ENCODE results near the gene RSPH10B2. TPM values are rescaled to one million over a fixed set of nuclear protein-coding genes. Genes with fewer than 3 reads are reported as not detected.
"Not testable (repeated sequence)": the region's sequence is repeated elsewhere in the genome, so short reads cannot be mapped to it uniquely, and the experiment has no call there.

Gene RSPH10B2
- total RNA-seq, 1 experiment from 2014 or later = 0.15 TPM

GRCh38 chr7:6837081-6837480 is 83.2 kb downstream of the RSPH10B2 start:
- in situ Hi-C loops (cut with HindIII; ENCODE audit: low pct_unique_long_range_greater_than_20kb, low sequenced_read_pairs); H3K4me1 ChIP-seq (ENCODE audit: control insufficient read depth, insufficient read depth, low read length); POLR2A ChIA-PET; H3K9me3 ChIP-seq (ENCODE audit: control insufficient read depth, insufficient read depth, low read depth, low read length); ATAC-seq; H3K27ac ChIP-seq (ENCODE audit: low read length); intact Hi-C loops (cut with micrococcal nuclease; ENCODE audit: unreplicated experiment); H3K4me3 ChIP-seq (ENCODE audit: low read depth in 2 of 2, low read length in 2 of 2); BruUV-seq (replicated peaks); DNase-seq (ENCODE audit: low read depth, low spot score); CTCF ChIA-PET; H3K36me3 ChIP-seq (ENCODE audit: control insufficient read depth, insufficient read depth, low read length): not testable (repeated sequence)
- peaks cover 22% of the 10 kb centered on the region for H3K27me3 ChIP-seq (ENCODE audit: control insufficient read depth, insufficient read depth, low read length)

DNA sequence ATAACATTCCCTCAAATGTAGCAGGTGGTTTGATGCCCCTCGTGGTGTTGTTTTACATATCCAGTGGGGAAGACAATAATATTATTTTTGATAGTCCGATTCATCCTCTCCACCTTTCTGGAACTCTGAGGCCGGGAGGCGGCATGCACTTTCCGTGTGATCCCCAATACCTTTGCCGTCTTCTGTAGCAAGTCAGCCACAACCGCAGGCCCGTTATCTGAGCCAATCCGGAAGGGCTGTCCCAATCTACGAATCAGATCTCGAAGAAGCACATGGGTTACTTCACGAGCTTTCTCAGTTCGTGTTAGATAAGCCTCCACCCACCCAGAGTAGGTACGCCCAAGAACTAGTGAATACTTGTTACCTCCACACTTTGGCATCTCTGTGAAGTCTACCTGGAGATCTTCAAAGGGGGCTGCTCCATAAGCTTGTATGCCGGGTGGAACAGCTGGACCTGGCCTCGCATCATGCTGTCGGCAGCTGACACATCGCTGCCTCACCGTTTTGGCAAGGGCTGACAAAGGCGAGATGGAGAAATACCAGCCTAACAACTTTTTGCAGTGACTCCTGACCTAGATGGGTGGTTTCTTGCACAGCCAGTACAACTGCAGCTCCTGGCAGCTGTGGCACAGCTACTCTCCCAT is 88.5 kb downstream of the RSPH10B2 start:
- in situ Hi-C loops (cut with HindIII; ENCODE audit: low pct_unique_long_range_greater_than_20kb, low sequenced_read_pairs); ATAC-seq; H3K27me3 ChIP-seq (ENCODE audit: control insufficient read depth, insufficient read depth, low read length); H3K4me3 ChIP-seq (ENCODE audit: low read depth in 2 of 2, low read length in 2 of 2); DNase-seq (ENCODE audit: low read depth, low spot score); H3K4me1 ChIP-seq (ENCODE audit: control insufficient read depth, insufficient read depth, low read length); H3K36me3 ChIP-seq (ENCODE audit: control insufficient read depth, insufficient read depth, low read length); BruUV-seq (replicated peaks); intact Hi-C loops (cut with micrococcal nuclease; ENCODE audit: unreplicated experiment); H3K27ac ChIP-seq (ENCODE audit: low read length); CTCF ChIA-PET; H3K9me3 ChIP-seq (ENCODE audit: control insufficient read depth, insufficient read depth, low read depth, low read length): not testable (repeated sequence)
- POLR2A ChIA-PET = interaction anchor here (0.6 kb wide), 1 partner anchor 828 kb away, joined by 5 read pairs; no protein-coding TSS in a partner anchor

DNA sequence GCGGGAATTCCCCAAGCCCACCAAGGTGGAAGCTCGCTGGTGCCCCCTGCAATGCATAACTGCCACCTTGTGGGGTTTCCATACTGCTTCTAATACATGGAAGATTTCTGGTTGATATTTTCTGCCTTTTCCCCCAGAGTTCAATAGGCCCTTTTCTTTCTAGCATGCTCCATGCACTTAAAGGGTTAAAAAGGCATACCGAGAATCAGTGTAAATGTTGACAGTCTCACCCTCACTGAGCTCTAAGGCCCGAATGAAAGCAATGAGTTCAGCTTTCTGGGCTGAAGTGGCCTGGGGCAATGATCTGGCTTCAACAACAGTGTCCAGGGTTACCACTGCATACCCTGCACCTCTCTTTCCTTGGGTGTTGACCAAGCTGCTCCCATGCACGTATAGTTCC is 89.2 kb downstream of the RSPH10B2 start:
- BruUV-seq (replicated peaks); H3K4me1 ChIP-seq (ENCODE audit: control insufficient read depth, insufficient read depth, low read length); ATAC-seq; POLR2A ChIA-PET; in situ Hi-C loops (cut with HindIII; ENCODE audit: low pct_unique_long_range_greater_than_20kb, low sequenced_read_pairs); H3K4me3 ChIP-seq (ENCODE audit: low read depth in 2 of 2, low read length in 2 of 2); intact Hi-C loops (cut with micrococcal nuclease; ENCODE audit: unreplicated experiment); H3K9me3 ChIP-seq (ENCODE audit: control insufficient read depth, insufficient read depth, low read depth, low read length); H3K27ac ChIP-seq (ENCODE audit: low read length); DNase-seq (ENCODE audit: low read depth, low spot score); CTCF ChIA-PET; H3K36me3 ChIP-seq (ENCODE audit: control insufficient read depth, insufficient read depth, low read length); H3K27me3 ChIP-seq (ENCODE audit: control insufficient read depth, insufficient read depth, low read length): not testable (repeated sequence)

DNA sequence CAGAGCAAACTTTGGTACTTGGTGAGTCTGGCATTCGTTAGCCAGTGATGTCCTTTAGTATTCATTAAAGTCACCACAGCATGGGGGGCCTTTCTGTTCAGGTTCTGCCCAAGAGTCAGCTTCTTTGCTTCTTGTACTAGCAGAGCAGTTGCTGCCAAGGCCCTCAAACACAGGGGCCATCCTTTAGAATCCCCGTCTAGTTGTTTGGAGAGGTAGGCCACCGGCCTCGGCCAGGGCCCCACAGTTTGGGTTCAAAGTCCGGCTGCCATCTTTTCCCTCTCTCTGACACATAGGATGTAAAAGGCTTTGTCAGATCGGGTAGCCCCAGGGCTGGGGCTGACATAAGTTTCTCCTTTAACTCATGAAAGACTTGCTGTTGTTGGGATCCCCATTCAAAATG is 89.8 kb downstream of the RSPH10B2 start:
- in situ Hi-C loops (cut with HindIII; ENCODE audit: low pct_unique_long_range_greater_than_20kb, low sequenced_read_pairs); BruUV-seq (replicated peaks); intact Hi-C loops (cut with micrococcal nuclease; ENCODE audit: unreplicated experiment); H3K36me3 ChIP-seq (ENCODE audit: control insufficient read depth, insufficient read depth, low read length); H3K4me3 ChIP-seq (ENCODE audit: low read depth in 2 of 2, low read length in 2 of 2); DNase-seq (ENCODE audit: low read depth, low spot score); ATAC-seq; CTCF ChIA-PET; H3K27me3 ChIP-seq (ENCODE audit: control insufficient read depth, insufficient read depth, low read length); POLR2A ChIA-PET; H3K27ac ChIP-seq (ENCODE audit: low read length); H3K9me3 ChIP-seq (ENCODE audit: control insufficient read depth, insufficient read depth, low read depth, low read length); H3K4me1 ChIP-seq (ENCODE audit: control insufficient read depth, insufficient read depth, low read length): not testable (repeated sequence)

- intact Hi-C loops (cut with micrococcal nuclease; ENCODE audit: unreplicated experiment); POLR2A ChIA-PET; ATAC-seq; CTCF ChIA-PET; DNase-seq (ENCODE audit: low read depth, low spot score); H3K4me3 ChIP-seq (ENCODE audit: low read depth in 2 of 2, low read length in 2 of 2); H3K27ac ChIP-seq (ENCODE audit: low read length); BruUV-seq (replicated peaks); H3K9me3 ChIP-seq (ENCODE audit: control insufficient read depth, insufficient read depth, low read depth, low read length); H3K27me3 ChIP-seq (ENCODE audit: control insufficient read depth, insufficient read depth, low read length); H3K4me1 ChIP-seq (ENCODE audit: control insufficient read depth, insufficient read depth, low read length); H3K36me3 ChIP-seq (ENCODE audit: control insufficient read depth, insufficient read depth, low read length); in situ Hi-C loops (cut with HindIII; ENCODE audit: low pct_unique_long_range_greater_than_20kb, low sequenced_read_pairs): not testable (repeated sequence)
Measured at GRCh38 chr7:6845971-6846449, 92.1 kb downstream of the RSPH10B2 start.

DNA sequence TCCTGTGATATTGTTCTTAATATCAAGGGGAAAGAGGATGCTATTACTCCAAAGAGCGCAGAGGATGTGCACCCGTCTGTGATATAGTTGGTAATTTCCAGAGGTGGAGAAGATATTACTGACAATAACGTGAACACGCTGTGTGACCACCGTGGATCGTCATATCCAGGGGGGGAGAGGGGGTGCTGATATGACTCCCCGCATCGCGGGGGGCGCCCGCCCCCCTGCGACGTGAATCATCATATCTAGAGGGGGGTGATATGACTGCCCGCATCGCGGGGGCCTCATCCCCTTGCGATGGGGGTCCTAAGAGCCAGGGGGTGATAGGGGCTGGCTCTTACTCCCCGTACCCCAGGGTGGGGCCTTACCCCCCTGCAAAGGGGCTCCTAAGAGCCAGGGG is 93.8 kb downstream of the RSPH10B2 start:
- H3K27ac ChIP-seq (ENCODE audit: low read length); ATAC-seq; H3K36me3 ChIP-seq (ENCODE audit: control insufficient read depth, insufficient read depth, low read length); POLR2A ChIA-PET; in situ Hi-C loops (cut with HindIII; ENCODE audit: low pct_unique_long_range_greater_than_20kb, low sequenced_read_pairs); H3K27me3 ChIP-seq (ENCODE audit: control insufficient read depth, insufficient read depth, low read length); H3K4me3 ChIP-seq (ENCODE audit: low read depth in 2 of 2, low read length in 2 of 2); BruUV-seq (replicated peaks); CTCF ChIA-PET; H3K4me1 ChIP-seq (ENCODE audit: control insufficient read depth, insufficient read depth, low read length); H3K9me3 ChIP-seq (ENCODE audit: control insufficient read depth, insufficient read depth, low read depth, low read length); DNase-seq (ENCODE audit: low read depth, low spot score); intact Hi-C loops (cut with micrococcal nuclease; ENCODE audit: unreplicated experiment): not testable (repeated sequence)
